ENCODE data around the gene DCUN1D2. TPM values are rescaled to one million over a fixed set of nuclear protein-coding genes. Genes with fewer than 3 reads are reported as not detected.
A peak's percentile ranks its signal among the peaks of the same experiment; 100 is the strongest.

DCUN1D2 gene
- total and polyA plus RNA-seq, 10 donors, result 6.3 to 33.1 (median 24.4) TPM

DNA sequence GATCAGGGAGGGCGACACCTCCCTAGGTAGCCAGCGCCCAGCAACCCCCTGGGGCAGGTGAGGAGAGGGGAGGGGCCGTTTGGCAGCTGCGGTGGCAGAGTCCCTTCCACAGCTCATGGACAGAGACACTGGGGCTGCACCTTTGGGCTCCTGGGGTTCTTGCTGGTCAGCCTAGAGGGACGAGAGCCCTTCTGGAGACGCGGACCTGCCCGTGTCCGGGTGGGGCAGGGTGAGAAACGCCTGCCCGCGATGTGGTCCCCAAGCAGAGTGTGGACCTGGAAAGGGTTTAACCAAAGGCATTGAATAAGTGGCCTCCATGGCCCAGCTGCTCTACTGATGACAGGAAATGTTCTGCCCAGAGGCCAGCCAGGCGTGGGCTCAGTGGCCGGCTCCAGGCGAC lies 75.5 kb downstream of the DCUN1D2 start:
- Histone ChIP-seq H3K27ac (no peak overlapping the region), H3K27me3 (replicated peaks in 1 of 7) (no peaks in the 10 kb centered on the region), H3K4me1 (peaks cover 0 to 18% (median 1%) of the 10 kb centered on the region in 6 donors), H3K36me3 (no peaks in the 10 kb centered on the region), H3K4me3 (no peak overlapping the region), H3K9me3 (no peaks in the 10 kb centered on the region)
- WGBS, 5 donors, result 90 to 94% (median 91%) methylated on average over 15 of the region's 15 CpGs
- intact Hi-C loops (cut with DNase I; ENCODE audit: low total_unique reads), result no loop called here
- DNase-seq, result no peak
- TF ChIP-seq POLR2A (IDR thresholded peaks at IDR 0.05) (no peak), POLR2AphosphoS5 (IDR thresholded peaks at IDR 0.05) (no peak)
- TF ChIP-seq, protein P1, sequence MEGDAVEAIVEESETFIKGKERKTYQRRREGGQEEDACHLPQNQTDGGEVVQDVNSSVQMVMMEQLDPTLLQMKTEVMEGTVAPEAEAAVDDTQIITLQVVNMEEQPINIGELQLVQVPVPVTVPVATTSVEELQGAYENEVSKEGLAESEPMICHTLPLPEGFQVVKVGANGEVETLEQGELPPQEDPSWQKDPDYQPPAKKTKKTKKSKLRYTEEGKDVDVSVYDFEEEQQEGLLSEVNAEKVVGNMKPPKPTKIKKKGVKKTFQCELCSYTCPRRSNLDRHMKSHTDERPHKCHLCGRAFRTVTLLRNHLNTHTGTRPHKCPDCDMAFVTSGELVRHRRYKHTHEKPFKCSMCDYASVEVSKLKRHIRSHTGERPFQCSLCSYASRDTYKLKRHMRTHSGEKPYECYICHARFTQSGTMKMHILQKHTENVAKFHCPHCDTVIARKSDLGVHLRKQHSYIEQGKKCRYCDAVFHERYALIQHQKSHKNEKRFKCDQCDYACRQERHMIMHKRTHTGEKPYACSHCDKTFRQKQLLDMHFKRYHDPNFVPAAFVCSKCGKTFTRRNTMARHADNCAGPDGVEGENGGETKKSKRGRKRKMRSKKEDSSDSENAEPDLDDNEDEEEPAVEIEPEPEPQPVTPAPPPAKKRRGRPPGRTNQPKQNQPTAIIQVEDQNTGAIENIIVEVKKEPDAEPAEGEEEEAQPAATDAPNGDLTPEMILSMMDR (IDR thresholded peaks at IDR 0.05 in 8 of 11, conservative IDR thresholded peaks at IDR 0.05 in 3 of 11), result no peak

DNA sequence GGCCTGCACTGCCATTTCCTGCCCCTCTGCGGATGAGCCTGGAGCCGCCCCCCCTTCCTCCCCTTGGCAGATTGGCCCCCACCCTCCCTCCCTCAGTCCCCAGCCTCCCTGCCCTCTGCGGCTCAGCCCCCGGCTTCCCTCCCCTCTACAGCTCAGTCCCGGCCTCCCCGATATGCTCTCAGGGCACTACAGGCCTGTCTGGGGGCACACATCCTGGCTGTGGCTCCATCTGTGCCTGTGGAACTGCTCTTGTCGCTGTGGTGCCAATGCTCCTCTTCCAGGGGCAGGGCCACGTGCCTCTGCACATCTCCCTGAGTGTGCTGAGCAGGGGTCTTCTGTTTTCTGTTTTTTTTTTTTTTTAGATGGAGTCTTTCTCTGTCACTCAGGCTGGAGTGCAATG lies 76.2 kb downstream of the DCUN1D2 start:
- Histone ChIP-seq H3K27me3 (replicated peaks in 1 of 7) (no peaks in the 10 kb centered on the region), H3K27ac (peak overlapping the region in 4 of 8 donors; percentile 26 to 64 (median 46)), H3K36me3 (no peaks in the 10 kb centered on the region), H3K4me1 (peaks cover 0 to 25% (median 1%) of the 10 kb centered on the region in 6 donors), H3K4me3 (no peak overlapping the region), H3K9me3 (peaks cover 0 to 3% (median under 1%) of the 10 kb centered on the region in 8 donors)
- TF ChIP-seq, protein P1 (IDR thresholded peaks at IDR 0.05 in 8 of 11, conservative IDR thresholded peaks at IDR 0.05 in 3 of 11), result no peak
- no peak for TF ChIP-seq POLR2AphosphoS5 (IDR thresholded peaks at IDR 0.05)
- TF ChIP-seq POLR2A (IDR thresholded peaks at IDR 0.05), result no peak
- DNase-seq, result no peak
- intact Hi-C loops (cut with DNase I; ENCODE audit: low total_unique reads), result no loop called here
- 67 to 81% (median 74%) methylated on average over 8 of the region's 8 CpGs for whole genome bisulfite sequencing, 5 donors

DNA sequence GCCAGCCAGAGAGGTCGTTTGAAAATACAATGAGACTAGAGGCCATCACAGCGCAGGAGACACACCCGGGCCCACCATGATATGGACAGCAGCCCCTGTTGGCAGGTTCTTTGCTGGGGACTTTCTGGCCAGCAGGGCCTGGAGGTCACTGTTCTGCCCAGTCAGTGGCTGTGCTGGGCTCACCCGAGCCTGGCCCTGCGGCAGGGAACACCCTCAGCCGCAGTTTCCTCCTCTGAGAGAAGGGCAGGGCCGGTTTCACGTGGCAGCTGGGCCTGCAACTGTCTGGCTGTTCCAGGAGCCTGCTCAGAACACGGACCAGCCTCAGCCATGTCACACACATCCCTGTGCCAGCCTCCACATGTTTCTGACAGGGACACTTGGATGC lies 76.6 kb downstream of the DCUN1D2 start:
- H3K27ac ChIP-seq, result peak overlapping the region in 4 of 8 donors; percentile 26 to 64 (median 46)
- intact Hi-C loops (cut with DNase I; ENCODE audit: low total_unique reads), result no loop called here
- peaks cover 0 to 30% (median 4%) of the 10 kb centered on the region in 6 donors for H3K4me1 ChIP-seq

DNA sequence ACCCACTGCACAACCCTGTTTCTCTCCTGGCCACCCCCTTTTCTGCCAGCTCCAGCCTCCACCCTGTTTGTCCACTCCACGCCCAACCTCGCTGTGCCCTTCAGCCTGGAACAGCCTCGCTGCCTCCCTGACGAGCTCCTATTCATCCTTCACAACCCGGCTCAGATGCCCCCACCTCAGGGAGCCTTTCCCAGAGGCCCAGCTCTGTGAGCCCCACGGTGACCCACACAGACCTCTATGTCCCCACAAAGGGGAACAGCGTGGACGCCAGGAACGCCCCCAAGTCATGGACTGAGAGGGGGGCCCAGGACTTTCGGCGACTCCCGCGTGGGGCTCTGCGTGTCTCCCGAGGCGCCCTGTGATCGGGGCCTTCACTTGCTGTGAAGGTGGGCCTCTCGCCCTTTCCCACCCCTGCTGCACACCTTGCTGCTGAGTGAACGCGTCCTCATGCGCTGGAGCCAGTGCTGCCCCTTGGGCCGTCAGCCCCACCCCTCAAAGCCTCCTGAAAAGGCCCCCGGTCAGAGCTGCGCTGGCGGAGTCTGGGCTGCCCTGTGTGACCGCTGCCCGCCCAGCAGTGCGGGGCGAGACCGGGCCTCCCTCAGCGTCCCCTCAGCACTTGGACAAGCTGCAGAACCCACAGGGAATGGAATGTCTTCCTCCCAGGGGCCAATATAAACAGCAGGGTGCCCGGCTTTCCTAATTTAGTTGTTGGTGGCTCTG lies 77.2 kb downstream of the DCUN1D2 start:
- intact Hi-C loops (cut with DNase I; ENCODE audit: low total_unique reads), result no loop called here
- TF ChIP-seq POLR2AphosphoS5 (IDR thresholded peaks at IDR 0.05), result no peak
- TF ChIP-seq, protein P1 (IDR thresholded peaks at IDR 0.05 in 8 of 11, conservative IDR thresholded peaks at IDR 0.05 in 3 of 11), result no peak
- no peak for TF ChIP-seq POLR2A (IDR thresholded peaks at IDR 0.05)
- H3K27ac ChIP-seq, result peak overlapping the region in 4 of 8 donors; percentile 26 to 64 (median 46)
- H3K9me3 ChIP-seq, result peaks cover 0 to 9% (median 2%) of the 10 kb centered on the region in 8 donors
- H3K4me3 ChIP-seq, result no peak overlapping the region
- peaks cover 0 to 35% (median 8%) of the 10 kb centered on the region in 6 donors for H3K4me1 ChIP-seq
- 92 to 96% (median 94%) methylated on average over 23 to 32 of the region's 32 CpGs for WGBS, 5 donors
- no peaks in the 10 kb centered on the region for H3K27me3 ChIP-seq (replicated peaks in 1 of 7)
- no peaks in the 10 kb centered on the region for H3K36me3 ChIP-seq
- DNase-seq, result no peak

More for the DNA sequence above, 76.6 kb downstream of the DCUN1D2 start:
- no peaks in the 10 kb centered on the region for H3K36me3 ChIP-seq
- H3K9me3 ChIP-seq, result peaks cover 0 to 7% (median 2%) of the 10 kb centered on the region in 8 donors
- no peak overlapping the region for H3K4me3 ChIP-seq
- TF ChIP-seq, protein P1 (IDR thresholded peaks at IDR 0.05 in 8 of 11, conservative IDR thresholded peaks at IDR 0.05 in 3 of 11), result no peak
- no peak for TF ChIP-seq POLR2A (IDR thresholded peaks at IDR 0.05)
- peak in 1 of 3 donors; percentile 30 for TF ChIP-seq POLR2AphosphoS5 (IDR thresholded peaks at IDR 0.05)
- no peaks in the 10 kb centered on the region for H3K27me3 ChIP-seq (replicated peaks in 1 of 7)
- 54 to 72% (median 65%) methylated on average over 9 of the region's 9 CpGs for WGBS, 5 donors
- DNase-seq, result no peak

Measured in spleen (tissue), 11 donors.